Hypothalamus (tissue), 51 donors: ENCODE data around the gene GEMIN2.
"Not testable (repeated sequence)": the region's sequence is repeated elsewhere in the genome, so short reads cannot be mapped to it uniquely, and the experiment has no call there.

Experiments
- DNase-seq, 51 donors: peaks; one replicate each; lab custom pipeline; 2025; lab: John Stamatoyannopoulos, UW

The GEMIN2 gene

GRCh38 chr14:39109893-39110715, 4.0 kb upstream of the GEMIN2 start:
- no peak for DNase-seq

DNA sequence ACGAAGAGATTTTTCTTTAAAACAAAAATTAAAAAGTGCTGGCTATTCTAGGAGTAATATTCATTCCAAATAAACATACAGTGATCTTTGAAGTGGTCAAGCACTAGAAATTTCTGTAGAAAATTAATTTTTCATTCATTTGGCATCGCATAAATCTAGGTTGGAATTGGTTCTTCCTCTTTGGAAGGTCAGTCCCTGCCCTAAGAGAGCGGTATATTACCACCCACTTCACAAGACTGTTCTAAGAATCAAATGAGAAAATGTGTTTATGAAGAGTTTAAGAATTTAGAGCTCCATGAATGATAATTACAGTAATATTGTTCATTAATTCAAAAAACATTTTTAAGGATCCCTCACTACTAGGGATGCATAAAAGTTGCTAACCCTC, 444 bp upstream of the GEMIN2 start:
- no peak for DNase-seq

GRCh38 chr14:39122330-39123138, 8.4 kb downstream of the GEMIN2 start:
- no peak for DNase-seq

DNA sequence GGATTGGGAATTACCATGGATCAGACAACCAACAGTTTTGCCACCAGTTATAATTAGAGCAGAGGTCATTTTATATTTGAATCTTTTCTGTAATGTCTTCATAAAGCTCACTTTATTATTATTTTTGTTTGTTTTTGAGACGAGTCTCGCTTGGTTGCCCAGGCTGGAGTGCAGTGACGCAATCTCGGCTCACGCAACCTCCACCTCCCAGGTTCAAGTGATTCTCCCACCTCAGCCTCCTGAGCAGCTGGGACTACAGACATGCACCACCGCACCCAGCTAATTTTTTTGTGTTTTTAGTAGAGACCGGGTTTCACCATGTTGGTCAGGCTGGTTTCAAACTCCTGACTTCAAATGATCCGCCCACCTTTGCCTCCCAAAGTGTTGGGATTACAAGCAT, 23.7 kb downstream of the GEMIN2 start:
- DNase-seq: not testable (repeated sequence)

- DNase-seq: no peak
These were observed 24.3 kb downstream of the GEMIN2 start for GRCh38 chr14:39138440-39138839.

DNA sequence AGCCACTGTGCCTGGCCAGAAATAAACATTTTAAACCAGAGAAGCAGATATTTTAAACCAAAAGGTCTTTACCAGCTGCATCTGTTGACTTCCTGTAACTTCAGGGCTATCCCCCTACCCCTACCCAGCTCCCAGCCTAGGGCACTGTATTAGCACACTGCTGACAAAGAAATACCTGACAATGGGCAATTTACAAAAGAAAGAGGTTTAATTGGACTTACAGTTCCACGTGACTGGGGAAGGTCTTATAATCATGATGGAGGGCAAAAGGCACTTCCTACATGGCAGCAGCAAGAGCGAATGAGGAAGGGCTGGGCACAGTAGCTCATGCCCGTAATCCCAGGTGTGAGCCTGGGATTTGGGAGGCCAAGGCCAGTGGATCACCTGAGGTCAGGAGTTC, 26.0 kb downstream of the GEMIN2 start:
- no peak for DNase-seq

- not testable (repeated sequence) for DNase-seq
These were observed 27.5 kb downstream of the GEMIN2 start for GRCh38 chr14:39141623-39142022.

DNA sequence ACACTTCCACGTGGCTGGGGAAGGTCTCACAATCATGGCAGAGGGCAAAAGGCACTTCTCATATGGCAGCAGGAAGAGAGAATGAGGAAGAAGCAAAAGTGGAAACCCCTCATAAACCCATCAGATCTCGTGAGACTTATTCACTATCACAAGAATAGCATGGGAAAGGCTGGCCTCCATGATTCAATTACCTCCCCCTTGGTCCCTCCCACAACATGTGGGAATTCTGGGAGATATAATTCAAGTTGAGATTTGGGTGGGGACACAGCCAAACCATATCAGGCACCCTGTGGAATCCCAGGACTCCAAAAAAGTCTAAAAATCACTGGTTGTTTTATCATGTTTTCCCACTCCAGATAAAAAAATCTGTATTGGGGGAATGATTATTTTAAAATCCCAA, 29.1 kb downstream of the GEMIN2 start:
- DNase-seq: not testable (repeated sequence)

DNA sequence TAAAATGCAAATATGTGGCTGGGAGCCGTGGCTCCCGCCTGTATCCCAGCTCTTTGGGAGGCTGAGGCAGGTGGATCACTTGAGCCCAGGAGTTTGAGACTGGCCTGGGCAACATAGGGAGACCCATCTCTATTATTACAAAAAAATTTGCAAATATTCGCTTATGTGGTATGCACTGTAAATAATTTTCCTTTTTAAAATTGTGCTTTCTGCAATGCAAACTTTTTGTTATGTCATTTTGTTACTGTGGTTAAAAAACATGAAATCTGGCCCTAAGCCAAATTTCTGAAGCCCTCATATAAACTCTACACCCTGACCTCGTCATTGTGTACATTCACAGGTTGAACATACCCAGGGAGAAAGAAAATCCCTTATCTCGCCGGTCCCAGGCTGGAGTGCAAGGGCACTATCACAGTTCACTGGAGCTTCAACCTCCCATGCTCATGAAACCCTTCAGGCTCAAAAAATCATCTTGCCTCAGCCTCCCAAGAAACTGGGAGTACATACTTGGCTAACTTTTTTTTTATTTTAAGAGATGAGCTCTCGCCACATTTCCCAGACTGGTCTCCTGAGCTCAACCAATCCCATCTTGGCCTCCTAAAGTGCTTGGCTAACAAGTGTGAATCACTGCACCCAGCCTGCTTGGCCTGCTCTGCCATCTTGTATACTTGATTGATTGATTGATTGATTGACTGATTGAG, 31.3 kb downstream of the GEMIN2 start:
- DNase-seq: no peak

DNA sequence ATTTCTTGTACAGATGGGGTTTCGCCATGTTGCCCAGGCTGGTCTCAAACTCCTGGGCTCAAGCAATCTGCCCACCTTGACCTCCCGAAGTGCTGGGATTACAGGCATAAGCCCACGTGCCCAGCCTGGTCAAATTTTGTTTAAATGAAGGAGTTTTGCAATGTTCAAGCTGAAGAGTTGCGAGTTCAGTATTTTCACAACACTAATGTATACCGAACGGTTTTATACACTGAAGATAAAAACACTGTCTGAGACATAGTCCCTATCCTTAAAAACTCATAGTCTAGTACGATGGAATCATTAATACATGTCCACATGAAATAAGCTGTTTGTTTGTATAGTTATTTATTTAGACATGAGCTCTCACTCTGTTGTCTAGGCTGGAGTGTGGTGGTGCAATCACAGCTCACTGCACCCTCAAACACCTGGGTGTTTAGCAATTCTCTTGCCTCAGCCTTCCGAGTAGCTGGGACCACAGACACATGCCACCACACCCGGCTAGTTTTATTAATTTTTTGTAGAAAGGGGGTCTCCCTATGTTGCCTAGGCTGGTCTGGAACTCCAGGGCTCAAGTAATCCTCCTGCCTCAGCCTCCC, 40.6 kb downstream of the GEMIN2 start:
- DNase-seq: no peak

DNA sequence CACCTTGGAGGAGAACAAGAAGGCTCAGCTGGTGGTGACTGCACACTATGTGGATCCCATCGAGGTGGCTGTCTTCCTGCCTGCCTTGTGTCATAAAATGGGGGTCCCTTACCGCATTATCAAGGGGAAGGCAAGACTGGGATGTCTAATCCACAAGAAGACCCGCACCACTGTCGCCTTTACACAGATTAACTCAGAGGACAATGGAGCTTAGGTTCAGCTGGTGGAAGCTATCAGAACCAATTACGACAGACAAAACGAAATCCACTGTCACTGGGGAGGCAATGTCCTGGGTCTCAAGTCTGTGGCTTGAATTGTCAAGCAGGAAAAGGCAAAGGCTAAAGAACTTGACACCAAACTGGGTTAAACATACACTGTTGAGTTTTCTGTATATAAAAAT, 43.4 kb downstream of the GEMIN2 start:
- no peak for DNase-seq

- no peak for DNase-seq
These were observed 44.2 kb downstream of the GEMIN2 start for GRCh38 chr14:39158222-39158858.

DNA sequence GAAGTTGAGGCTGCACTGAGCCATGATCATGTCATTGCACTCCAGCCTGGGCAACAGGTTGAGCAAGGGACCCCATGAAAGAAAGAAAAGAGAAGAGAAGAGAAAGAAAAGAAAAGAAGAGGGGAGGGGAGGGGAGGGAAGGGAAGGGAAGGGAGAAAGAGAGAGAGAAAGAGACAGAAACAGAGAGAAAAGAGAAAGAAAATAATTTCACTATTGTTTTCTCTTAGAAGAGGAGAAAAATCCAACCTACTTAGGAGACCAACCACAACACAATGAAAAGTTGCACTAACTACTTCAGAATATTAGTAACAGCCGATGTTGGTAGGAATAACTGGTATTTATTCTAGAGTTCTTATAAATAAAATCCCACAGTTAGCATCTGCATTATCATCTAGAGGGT, 46.4 kb downstream of the GEMIN2 start:
- no peak for DNase-seq

GRCh38 chr14:39167797-39168320, 53.7 kb downstream of the GEMIN2 start:
- not testable (repeated sequence) for DNase-seq

DNA sequence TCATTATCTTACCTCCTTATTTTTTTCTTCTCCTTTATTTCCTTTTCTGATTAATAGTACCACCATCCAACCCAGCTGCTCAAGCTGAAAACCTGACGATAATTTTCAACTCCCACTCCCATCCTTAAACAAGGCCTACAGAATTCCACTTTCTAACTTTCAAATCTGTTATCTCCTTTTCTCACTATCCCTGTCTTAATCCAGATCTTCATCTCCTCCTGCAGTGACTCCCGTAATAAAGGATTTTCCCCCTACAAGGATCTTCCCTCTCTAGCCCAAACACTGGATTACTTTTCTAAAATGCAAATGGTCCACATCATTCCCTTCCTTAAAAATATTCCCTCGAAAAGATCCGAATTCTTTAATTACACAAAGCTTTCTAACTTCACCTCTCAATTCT, 54.5 kb downstream of the GEMIN2 start:
- DNase-seq: no peak

- DNase-seq: peak in 1 of 51 donors; percentile 38
These were observed 55.4 kb downstream of the GEMIN2 start for GRCh38 chr14:39169541-39169900.

DNA sequence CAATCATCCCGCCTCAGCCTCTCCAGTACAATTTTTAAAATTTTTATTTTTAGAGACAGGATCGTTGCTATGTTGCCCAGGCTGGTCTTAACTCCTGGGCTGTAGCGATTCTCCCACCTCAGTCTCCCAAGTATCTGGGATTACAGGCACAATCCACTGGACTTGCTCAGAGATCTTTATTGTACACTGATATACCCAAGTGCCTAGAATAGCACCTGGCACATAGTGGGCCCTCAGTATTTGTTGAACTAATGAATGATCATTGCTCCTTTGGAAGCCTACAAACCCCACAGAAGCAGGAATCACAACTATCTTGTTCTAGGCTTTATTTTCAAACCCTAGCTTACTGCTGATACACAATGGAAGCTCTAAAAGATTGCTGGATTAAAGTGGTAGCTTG, 59.1 kb downstream of the GEMIN2 start:
- DNase-seq: no peak

GRCh38 chr14:39174560-39175444, 60.7 kb downstream of the GEMIN2 start, which contains the start of gene PNN:
Gene PNN, plus strand, starts transcription at chr14:39175254. Its CDS starts 26 bp downstream, at chr14:39175280.
- DNase-seq: peak; percentile 76 to 99 (median 96)
